GM12878 (cell line): ENCODE measurements around the gene ATF4. TPM values are rescaled to one million over a fixed set of nuclear protein-coding genes. Genes with fewer than 3 reads are reported as not detected.

Experiments used
- ATAC-seq: fragments of 200-7000 bp; cut with Tn5 transposase; 3 replicates; pipeline ENCODE4 v1.9.1; 2020; ENCODE audit warnings: mild to moderate bottlenecking, moderate library complexity
- BruUV-seq: library from RNA; stranded (reverse); fragments of 400-500 nt; replicated peaks from 2 replicates; lab custom pipeline; 2021; lab: Mats Ljungman, UMichigan
- CTCF ChIA-PET: fragments of 300-600 bp; sonication (Branson Sonifier 250); formaldehyde crosslinking; extraction: SDS; loops from one replicate; lab custom pipeline; 2021; ENCODE audit warnings: inconsistent platforms; lab: Yijun Ruan, JAX
- POLR2A ChIA-PET: fragments of 350-600 bp; formaldehyde crosslinking; extraction: SDS; loops from one replicate; lab custom pipeline; 2021; ENCODE audit warnings: inconsistent platforms; lab: Charles Lee
- RAD21 ChIA-PET: fragments of 300-600 bp; sonication (Branson Sonifier 250); formaldehyde crosslinking; loops from one replicate; lab custom pipeline; 2023; ENCODE audit warnings: antibody characterized with exemption; ENCODE audit not compliant: unreplicated experiment; lab: Charles Lee
- SMC1A ChIA-PET: fragments of 300-600 bp; sonication (Branson Sonifier 250); formaldehyde crosslinking; loops from one replicate; lab custom pipeline; 2023; ENCODE audit not compliant: unreplicated experiment, uncharacterized antibody; lab: Charles Lee
- DNase-seq: peaks from one replicate; pipeline ENCODE4 v3.0.0-alpha.2; 2011; ENCODE audit warnings: low read depth, low spot score
- FAIRE-seq: peaks from 3 replicates; lab custom pipeline; 2011; peaks lifted over from hg19 to GRCh38; lab: Jason Lieb, UNC
- H2AFZ ChIP-seq: 2 replicates; pipeline ENCODE4 v1.6.0; 2011; ENCODE audit warnings: low read depth, low read length, control low read depth; ENCODE audit not compliant: control insufficient read depth
- H3K27ac ChIP-seq: 2 replicates; pipeline ENCODE4 v1.5.1; 2011; ENCODE audit warnings: control low read depth; ENCODE audit not compliant: control insufficient read depth, insufficient read depth
- H3K27me3 ChIP-seq, 2 experiments: replicated peaks in 1 of 2; 2 replicates each; pipeline versions ENCODE4 v1.6.0 to v1.6.1; 2011; ENCODE audit warnings: low read length in 1 of 2; ENCODE audit not compliant: control insufficient read depth in 2 of 2, insufficient read depth in 2 of 2
- H3K36me3 ChIP-seq, 2 experiments: 2 replicates each; pipeline ENCODE4 v1.5.1; 2011; ENCODE audit warnings: low read length in 1 of 2; ENCODE audit not compliant: control insufficient read depth in 2 of 2, insufficient read depth in 2 of 2
- H3K4me1 ChIP-seq: 2 replicates; pipeline ENCODE4 v1.6.1; 2011; ENCODE audit warnings: mild to moderate bottlenecking, low read length, moderate library complexity, mixed read lengths; ENCODE audit not compliant: control insufficient read depth, insufficient read depth
- H3K4me2 ChIP-seq: 2 replicates; pipeline ENCODE4 v1.6.0; 2011; ENCODE audit warnings: control low read depth; ENCODE audit not compliant: control insufficient read depth, insufficient read depth
- H3K4me3 ChIP-seq: fragments of 200-600 bp; sonication (generic); 2 replicates; pipeline ENCODE4 v1.5.1; 2016
- H3K79me2 ChIP-seq: 2 replicates; pipeline ENCODE4 v1.6.0; 2011; ENCODE audit warnings: low read length; ENCODE audit not compliant: control insufficient read depth, insufficient read depth
- H3K9ac ChIP-seq: 2 replicates; pipeline ENCODE4 v1.8.0; 2011; ENCODE audit warnings: low read length, control low read depth, mixed read lengths; ENCODE audit not compliant: control insufficient read depth, insufficient read depth
- H3K9me3 ChIP-seq: replicated peaks from 3 replicates; pipeline ENCODE4 v1.5.1; 2011; ENCODE audit warnings: mild to moderate bottlenecking, low read length; ENCODE audit not compliant: control insufficient read depth, insufficient read depth
- H4K20me1 ChIP-seq: 2 replicates; pipeline ENCODE4 v1.6.0; 2011; ENCODE audit not compliant: control insufficient read depth, insufficient read depth
- CTCF ChIP-seq, 3 experiments: IDR thresholded peaks in 2 of 3; conservative IDR thresholded peaks in 1 of 3; 2 replicates each; pipeline ENCODE4 v1.5.1; 2011; ENCODE audit warnings: low read depth in 3 of 3, low read length in 3 of 3, mild to moderate bottlenecking in 3 of 3, control low read depth in 2 of 3, moderate library complexity in 2 of 3, inconsistent platforms in 1 of 3, mixed read lengths in 1 of 3; ENCODE audit not compliant: control insufficient read depth in 2 of 3, insufficient read depth in 1 of 3; ENCODE audit errors: extremely low read depth in 1 of 3
- JUNB ChIP-seq: IDR thresholded peaks from 2 replicates; pipeline ENCODE4 v1.6.1; 2016; ENCODE audit warnings: antibody characterized with exemption, mild to moderate bottlenecking
- POU2F2 ChIP-seq: IDR thresholded peaks from 3 replicates; pipeline ENCODE4 v1.6.1; 2011; ENCODE audit warnings: low read depth, mild to moderate bottlenecking, low read length, borderline replicate concordance
- RUNX3 ChIP-seq: IDR thresholded peaks from 2 replicates; pipeline ENCODE4 v1.6.1; 2012; ENCODE audit warnings: low read length, inconsistent platforms
- WGBS: methylation state at CpG from one replicate; pipeline ENCODE4 v1.1.6; 2016; ENCODE audit warnings: low lambda C conversion rate; ENCODE audit not compliant: insufficient replicate concordance, insufficient coverage; ENCODE audit errors: missing lambda C conversion rate; 5-methylcytosine and 5-hydroxymethylcytosine counted together
- in situ Hi-C: fragments of 300-500 bp; cut with MboI; formaldehyde crosslinking; loops from 9 replicates; pipeline ENCODE4 v1.14.3; 2018; ENCODE audit warnings: mixed read lengths
- intact Hi-C: fragments of 100-400 bp; cut with micrococcal nuclease; formaldehyde crosslinking; loops from one replicate; pipeline ENCODE4 v1.14.2; 2022; ENCODE audit not compliant: unreplicated experiment
- polyA plus RNA-seq, 11 experiments: library from polyadenylated mRNA; depleted of rRNA in 4 of 11; unstranded in 6 of 11; stranded (reverse) in 5 of 11; fragments of >200 nt; fragmentation: Nextera tagmentation in 4 of 11; fragmentation: Illumina TruSeq in 1 of 11; extraction: Ambion mirVana in 4 of 11; extraction: Trizol in 1 of 11; gene quantifications; 1 replicate in 1 of 11; 2 replicates in 10 of 11; pipeline versions ENCODE4 v1.2.1 to v1.2.3, GENCODE V29; 2011 to 2016; ENCODE audit warnings: inconsistent platforms in 2 of 11, missing spikeins in 2 of 11, low read depth in 1 of 11
- total RNA-seq, 4 experiments: library from RNA; depleted of rRNA in 3 of 4; stranded (reverse); fragments of >200 nt in 3 of 4; fragmentation: Illumina TruSeq in 1 of 4; extraction: Trizol in 1 of 4; gene quantifications; 2 replicates each; pipeline versions ENCODE4 v1.2.1 to v1.2.3, GENCODE V29; 2013 to 2021

ATF4 gene
- total and polyA plus RNA-seq, 10 of the 15 experiments (the other 5 are each of a cell fraction or from before 2014, with no cell fraction given): 88.3 to 605 (median 320) TPM

- no peak for DNase-seq
- ATAC-seq: no peak
- SMC1A ChIA-PET: interaction anchor here (0.7 to 2.9 kb wide), 13 partner anchors 11 to 360 kb away, joined by 3 to 30 read pairs (median 9); partner anchors contain the start of genes ATF4, MIEF1 and TAB1
- BruUV-seq: TSS peak; percentile 73
- peak overlapping the region; percentile 100 for H3K4me2 ChIP-seq
- no peak for TF ChIP-seq RUNX3
- no peak for TF ChIP-seq JUNB
- TF ChIP-seq CTCF (IDR thresholded peaks at IDR 0.05 in 2 of 3, conservative IDR thresholded peaks at IDR 0.05 in 1 of 3; ENCODE audit: control insufficient read depth in 2 of 3, extremely low read depth in 1 of 3, insufficient read depth in 1 of 3, low read depth in 3 of 3, low read length in 3 of 3): peak; percentile 21 to 35 (median 30); a peak in 2 of 6 replicates
- TF ChIP-seq POU2F2: no peak
- TF ChIP-seq, all 136 proteins: peak for 1
- WGBS: 52% methylated on average over 9 of the region's 9 CpGs
- Histone ChIP-seq H3K79me2 (peaks cover 47% of the 10 kb centered on the region), H3K27ac (0 out of 2 replicates have a peak overlapping the region, but pooled peaks have one; percentile 96), H3K27me3 (no peaks in the 10 kb centered on the region), H3K9me3 (no peaks in the 10 kb centered on the region), H4K20me1 (no peaks in the 10 kb centered on the region), H3K4me3 (peak overlapping the region; percentile 99), H3K4me1 (peaks cover 42% of the 10 kb centered on the region), H3K36me3 (peaks cover 0 to 5% of the 10 kb centered on the region in 2 experiments; a peak in 1 of 4 replicates), H3K9ac (no peak overlapping the region), H2AFZ (no peak overlapping the region)
- FAIRE-seq: no peak
- intact Hi-C loops: loop anchor here (5.0 kb wide), 1 partner anchor 816 kb away; the partner anchor contains the start of gene ADSL
- ChIA-PET POLR2A (interaction anchor here (0.6 to 2.4 kb wide), 10 partner anchors 8 to 513 kb away, joined by 3 to 9 read pairs (median 4); partner anchors contain the start of genes ATF4, MIEF1, RPL3 and TAB1), RAD21 (interaction anchor here (0.9 to 4.7 kb wide), 10 partner anchors 11 to 494 kb away, joined by 3 to 44 read pairs (median 15); partner anchors contain the start of genes ATF4, MIEF1, RPL3 and TAB1), CTCF (interaction anchor here (0.8 to 17.8 kb wide), 18 partner anchors 10 to 690 kb away, joined by 3 to 372 read pairs (median 7); partner anchors contain the start of genes ATF4, MIEF1, RPL3 and TAB1)
- in situ Hi-C loops: no loop called here
Observed at GRCh38 chr22:39530692-39531331, 10.4 kb downstream of the ATF4 start.
